Stimulated activated naive CD8-positive, alpha-beta T cell treated with anti-CD3 and anti-CD28 coated beads, Interleukin-15, amount 100 ng/mL, for 72 hours (primary cell): ENCODE data around the gene ESRRA.

Source experiments
- ATAC-seq: fragments of 150-1000 bp; cut with Tn5 transposase; 2 replicates; pipeline ENCODE4 v1.10.0; 2021; ENCODE audit warnings: mild to moderate bottlenecking, moderate library complexity
- DNase-seq, 2 donors: peaks; one replicate each; pipeline ENCODE4 v3.0.0; 2021 to 2022
- H3K27ac Mint-ChIP-seq, 2 donors: one replicate each; pipeline ENCODE4 v1.8.0; 2022; ENCODE audit warnings: mild to moderate bottlenecking in 2 of 2, mixed read lengths in 2 of 2, moderate library complexity in 2 of 2
- H3K27me3 Mint-ChIP-seq: one replicate; pipeline ENCODE4 v1.8.0; 2022; ENCODE audit warnings: mixed read lengths
- H3K4me1 Mint-ChIP-seq: one replicate; pipeline ENCODE4 v1.8.0; 2022; ENCODE audit warnings: mild to moderate bottlenecking, mixed read lengths
- H3K4me3 Mint-ChIP-seq, 2 donors: one replicate each; pipeline ENCODE4 v1.8.0; 2022; ENCODE audit warnings: mild to moderate bottlenecking in 2 of 2, mixed read lengths in 2 of 2, moderate library complexity in 1 of 2
- H3K9me3 Mint-ChIP-seq, 2 donors: one replicate each; pipeline ENCODE4 v1.8.0; 2022; ENCODE audit warnings: mixed read lengths in 2 of 2

Gene ESRRA

GRCh38 chr11:64284962-64285884 lies 20.1 kb upstream of the ESRRA start, which contains the start of gene GPR137:
TSS of gene GPR137 (plus strand) at chr11:64285848. CDS start at chr11:64286525, 677 bp downstream.
- DNase-seq: peak; percentile 91 to 97
- Mint-ChIP-seq H3K27ac (peak within 1 kb of the TSS; percentile 95 to 98), H3K4me3 (peak within 1 kb of the TSS; percentile 77 to 97), H3K4me1 (peaks cover 36% of the 10 kb centered on the region), H3K27me3 (peaks cover 2% of the 10 kb centered on the region), H3K9me3 (no peaks in the 10 kb centered on the region)
- peak; percentile 75 for ATAC-seq

DNA sequence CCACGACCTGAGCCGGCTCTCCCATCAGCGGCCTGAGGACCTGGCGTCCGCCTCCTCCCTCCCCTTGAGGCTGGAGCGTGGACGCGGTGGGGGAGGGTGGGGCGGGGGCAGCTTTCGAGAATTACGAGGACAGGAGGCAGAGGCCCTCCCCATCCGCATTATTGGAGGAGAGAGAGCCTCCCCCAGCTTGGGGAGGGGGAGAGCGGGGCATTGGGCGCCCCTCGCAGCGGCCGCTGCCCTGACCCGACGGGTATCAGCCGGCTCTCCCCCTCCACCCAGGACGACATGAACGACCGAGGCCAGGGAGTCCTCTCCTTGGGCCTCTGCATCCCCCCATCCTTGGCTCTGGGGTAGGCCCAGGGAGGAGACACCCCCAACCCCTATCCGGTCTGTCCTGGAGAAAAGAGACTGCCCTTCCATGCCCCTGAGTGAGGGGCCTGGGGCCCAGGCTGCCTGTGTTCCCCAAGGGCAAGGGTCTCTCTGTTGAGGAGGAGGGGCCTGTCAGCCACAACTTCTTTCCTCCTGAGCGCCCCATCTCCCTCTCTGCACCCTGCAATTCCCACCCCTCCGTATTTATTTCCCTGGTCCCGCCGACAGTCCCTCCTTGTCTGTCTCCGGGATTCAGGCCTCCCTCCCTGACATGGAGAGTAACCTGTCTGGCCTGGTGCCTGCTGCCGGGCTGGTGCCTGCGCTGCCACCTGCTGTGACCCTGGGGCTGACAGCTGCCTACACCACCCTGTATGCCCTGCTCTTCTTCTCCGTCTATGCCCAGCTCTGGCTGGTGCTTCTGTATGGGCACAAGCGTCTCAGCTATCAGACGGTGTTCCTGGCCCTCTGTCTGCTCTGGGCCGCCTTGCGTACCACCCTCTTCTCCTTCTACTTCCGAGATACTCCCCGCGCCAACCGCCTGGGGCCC lies 19.2 kb upstream of the ESRRA start:
- H3K27me3 Mint-ChIP-seq: peaks cover 11% of the 10 kb centered on the region
- ATAC-seq (no peak), DNase-seq (no peak)
- no peaks in the 10 kb centered on the region for H3K9me3 Mint-ChIP-seq
- H3K4me3 Mint-ChIP-seq: peak overlapping the region; percentile 77 to 97
- peak overlapping the region in 1 of 2 donors; percentile 66 for H3K27ac Mint-ChIP-seq
- H3K4me1 Mint-ChIP-seq: peaks cover 43% of the 10 kb centered on the region

- peaks cover 43% of the 10 kb centered on the region for H3K4me1 Mint-ChIP-seq
- H3K27ac Mint-ChIP-seq: peak overlapping the region in 1 of 2 donors; percentile 66
- DNase-seq: no peak
- H3K27me3 Mint-ChIP-seq: peaks cover 13% of the 10 kb centered on the region
- ATAC-seq: no peak
- H3K9me3 Mint-ChIP-seq: no peaks in the 10 kb centered on the region
- H3K4me3 Mint-ChIP-seq: peak overlapping the region; percentile 77 to 97
Observed at GRCh38 chr11:64286801-64287159, 18.5 kb upstream of the ESRRA start.

DNA sequence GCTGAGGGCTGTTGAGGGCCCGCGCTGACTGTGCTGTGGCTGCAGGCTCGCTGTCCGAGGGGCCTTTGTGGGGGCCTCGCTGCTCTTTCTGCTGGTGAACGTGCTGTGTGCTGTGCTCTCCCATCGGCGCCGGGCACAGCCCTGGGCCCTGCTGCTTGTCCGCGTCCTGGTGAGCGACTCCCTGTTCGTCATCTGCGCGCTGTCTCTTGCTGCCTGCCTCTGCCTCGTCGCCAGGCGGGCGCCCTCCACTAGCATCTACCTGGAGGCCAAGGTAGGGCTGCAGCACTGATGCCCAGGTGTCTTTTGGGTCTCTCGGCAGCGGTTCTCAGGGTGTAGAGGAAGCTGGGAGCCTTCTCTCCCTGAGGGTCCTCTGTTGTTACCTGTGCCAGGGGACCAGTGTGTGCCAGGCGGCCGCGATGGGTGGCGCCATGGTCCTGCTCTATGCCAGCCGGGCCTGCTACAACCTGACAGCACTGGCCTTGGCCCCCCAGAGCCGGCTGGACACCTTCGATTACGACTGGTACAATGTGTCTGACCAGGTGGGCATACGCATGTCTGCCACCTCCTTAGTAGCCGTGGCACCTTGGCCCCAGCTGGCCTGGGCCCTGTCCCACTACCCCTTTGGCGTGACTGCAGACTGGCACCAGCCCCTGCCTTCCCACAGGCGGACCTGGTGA lies 17.5 kb upstream of the ESRRA start:
- DNase-seq (no peak), ATAC-seq (no peak)
- peak overlapping the region in 1 of 2 donors; percentile 24 for H3K4me3 Mint-ChIP-seq
- no peaks in the 10 kb centered on the region for H3K9me3 Mint-ChIP-seq
- peak overlapping the region in 1 of 2 donors; percentile 10 for H3K27ac Mint-ChIP-seq
- H3K27me3 Mint-ChIP-seq: peaks cover 19% of the 10 kb centered on the region
- H3K4me1 Mint-ChIP-seq: peaks cover 47% of the 10 kb centered on the region

GRCh38 chr11:64288353-64288750 lies 17.0 kb upstream of the ESRRA start:
- Mint-ChIP-seq H3K27ac (peak overlapping the region in 1 of 2 donors; percentile 10), H3K27me3 (peaks cover 25% of the 10 kb centered on the region), H3K4me3 (no peak overlapping the region), H3K9me3 (no peaks in the 10 kb centered on the region), H3K4me1 (peaks cover 45% of the 10 kb centered on the region)
- ATAC-seq: no peak
- no peak for DNase-seq

- no peak for ATAC-seq
- no peak for DNase-seq
- Mint-ChIP-seq H3K4me1 (peaks cover 38% of the 10 kb centered on the region), H3K4me3 (no peak overlapping the region), H3K9me3 (no peaks in the 10 kb centered on the region), H3K27ac (no peak overlapping the region), H3K27me3 (peaks cover 32% of the 10 kb centered on the region)
Observed at GRCh38 chr11:64289002-64289564, 16.2 kb upstream of the ESRRA start.

GRCh38 chr11:64290352-64291261 lies 14.7 kb upstream of the ESRRA start:
- Mint-ChIP-seq H3K27ac (no peak overlapping the region), H3K9me3 (no peaks in the 10 kb centered on the region), H3K27me3 (peaks cover 47% of the 10 kb centered on the region), H3K4me3 (peak overlapping the region; percentile 61 to 64), H3K4me1 (peaks cover 34% of the 10 kb centered on the region)
- ATAC-seq: no peak
- no peak for DNase-seq

DNA sequence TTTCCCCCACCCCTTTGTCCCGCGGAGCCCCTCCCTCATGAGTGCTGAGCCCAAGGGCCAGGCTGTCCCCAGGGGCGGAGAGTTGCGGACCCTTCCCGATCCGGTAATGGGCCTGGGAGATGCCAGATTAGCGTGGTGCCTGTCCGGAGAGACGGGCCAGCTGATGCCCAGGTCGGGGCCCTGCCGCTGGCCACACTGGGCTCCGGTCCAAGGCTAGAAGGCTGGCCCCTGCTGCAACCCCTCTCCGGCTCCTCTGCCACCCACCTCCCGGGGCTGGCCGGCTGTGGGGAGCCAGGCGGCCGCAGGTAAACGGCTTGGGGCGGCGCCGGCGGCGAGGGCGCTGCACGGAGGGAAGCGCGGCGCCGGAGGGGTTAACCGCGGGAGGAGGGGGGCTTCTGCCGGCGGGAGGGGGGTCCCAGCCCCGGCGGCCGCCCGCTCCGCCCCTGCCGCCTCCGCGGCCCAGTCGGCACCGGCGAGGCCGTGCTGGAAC lies 14.0 kb upstream of the ESRRA start, which contains the start of gene KCNK4:
TSS of gene KCNK4 (plus strand) at position 41 of the 490 bp plus-strand sequence. CDS start 1,717 bp downstream, outside the sequence.
- DNase-seq (no peak), ATAC-seq (peak; percentile 13)
- no peaks in the 10 kb centered on the region for H3K9me3 Mint-ChIP-seq
- peaks cover 54% of the 10 kb centered on the region for H3K27me3 Mint-ChIP-seq
- H3K4me3 Mint-ChIP-seq: peak within 1 kb of the TSS; percentile 61 to 64
- H3K27ac Mint-ChIP-seq: no peak within 1 kb of the TSS
- H3K4me1 Mint-ChIP-seq: peaks cover 31% of the 10 kb centered on the region

DNA sequence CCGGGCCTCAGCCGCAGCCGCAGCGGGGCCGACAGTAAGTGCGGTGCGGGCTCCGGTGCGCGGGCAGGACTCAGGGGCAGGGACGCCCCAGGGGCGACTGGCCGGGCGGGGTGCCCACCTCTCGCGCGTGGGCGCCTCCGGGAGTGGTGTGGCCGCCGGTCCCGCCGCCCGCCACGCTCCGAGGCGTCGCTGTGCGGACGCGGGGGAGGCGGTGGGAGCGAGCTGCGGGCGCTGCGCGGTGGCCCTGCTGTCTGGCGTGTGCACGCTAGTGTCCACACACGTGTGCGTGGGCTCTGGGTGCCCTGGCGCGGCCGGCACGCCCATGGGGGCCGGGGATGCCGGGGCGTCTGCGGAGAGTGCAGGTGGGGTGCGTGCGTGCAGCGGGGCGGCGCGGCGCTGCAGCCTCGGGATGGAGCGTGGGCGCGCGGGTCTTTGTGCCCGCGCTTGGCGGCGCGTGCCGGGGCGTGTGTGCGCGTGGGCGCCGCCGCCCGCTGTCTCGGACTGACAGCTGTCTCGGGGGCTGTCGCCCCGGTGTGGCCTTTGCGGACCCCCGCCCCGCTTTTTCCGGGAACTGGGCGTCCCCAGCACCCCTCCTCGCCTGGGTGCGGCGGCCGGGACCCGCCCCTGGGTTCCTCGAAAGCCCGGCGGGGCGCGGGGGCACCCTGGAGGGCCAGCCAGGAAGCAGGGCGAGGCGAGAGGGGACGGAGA lies 13.4 kb upstream of the ESRRA start:
- ATAC-seq: peak; percentile 52
- Mint-ChIP-seq H3K27me3 (peaks cover 60% of the 10 kb centered on the region), H3K9me3 (no peaks in the 10 kb centered on the region), H3K4me1 (peaks cover 25% of the 10 kb centered on the region), H3K27ac (no peak overlapping the region), H3K4me3 (peak overlapping the region; percentile 46 to 77)
- DNase-seq: no peak

DNA sequence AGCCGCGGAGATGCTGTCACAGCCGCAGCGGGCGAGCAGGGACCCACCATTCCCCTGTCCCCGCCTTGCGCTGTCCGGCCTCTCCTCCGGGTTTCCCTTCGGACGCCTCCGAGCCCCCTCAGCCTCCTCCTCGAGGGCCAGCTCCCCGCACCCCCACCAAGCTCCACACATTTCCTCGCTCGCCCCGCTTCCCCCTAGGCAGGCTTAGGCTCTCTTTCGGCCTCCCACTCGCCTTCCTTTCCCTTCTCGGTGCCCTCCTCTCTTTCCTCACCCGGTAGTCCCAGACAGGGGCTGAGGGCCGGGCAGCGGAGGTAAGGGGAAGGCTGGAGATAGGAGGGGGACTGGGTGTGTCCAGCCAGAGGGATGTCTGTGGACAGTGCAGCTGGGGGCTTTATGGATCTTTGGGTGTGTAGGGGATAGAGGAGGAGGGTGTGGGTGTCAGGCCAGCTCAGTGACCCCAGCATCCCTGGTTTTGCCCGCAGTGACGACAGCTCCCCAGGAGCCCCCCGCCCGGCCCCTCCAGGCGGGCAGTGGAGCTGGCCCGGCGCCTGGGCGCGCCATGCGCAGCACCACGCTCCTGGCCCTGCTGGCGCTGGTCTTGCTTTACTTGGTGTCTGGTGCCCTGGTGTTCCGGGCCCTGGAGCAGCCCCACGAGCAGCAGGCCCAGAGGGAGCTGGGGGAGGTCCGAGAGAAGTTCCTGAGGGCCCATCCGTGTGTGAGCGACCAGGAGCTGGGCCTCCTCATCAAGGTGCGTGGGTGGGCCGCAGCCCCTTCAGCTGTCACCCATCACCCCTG lies 12.7 kb upstream of the ESRRA start:
- no peak for DNase-seq
- peaks cover 68% of the 10 kb centered on the region for H3K27me3 Mint-ChIP-seq
- no peak for ATAC-seq
- H3K4me1 Mint-ChIP-seq: peaks cover 26% of the 10 kb centered on the region
- no peaks in the 10 kb centered on the region for H3K9me3 Mint-ChIP-seq
- peak overlapping the region; percentile 46 to 77 for H3K4me3 Mint-ChIP-seq
- peak overlapping the region in 1 of 2 donors; percentile 14 for H3K27ac Mint-ChIP-seq

GRCh38 chr11:64294774-64295173 lies 10.6 kb upstream of the ESRRA start:
- no peak overlapping the region for H3K27ac Mint-ChIP-seq
- ATAC-seq (no peak), DNase-seq (no peak)
- no peak overlapping the region for H3K4me3 Mint-ChIP-seq
- H3K9me3 Mint-ChIP-seq: no peaks in the 10 kb centered on the region
- H3K27me3 Mint-ChIP-seq: peaks cover 89% of the 10 kb centered on the region
- H3K4me1 Mint-ChIP-seq: peaks cover 41% of the 10 kb centered on the region

DNA sequence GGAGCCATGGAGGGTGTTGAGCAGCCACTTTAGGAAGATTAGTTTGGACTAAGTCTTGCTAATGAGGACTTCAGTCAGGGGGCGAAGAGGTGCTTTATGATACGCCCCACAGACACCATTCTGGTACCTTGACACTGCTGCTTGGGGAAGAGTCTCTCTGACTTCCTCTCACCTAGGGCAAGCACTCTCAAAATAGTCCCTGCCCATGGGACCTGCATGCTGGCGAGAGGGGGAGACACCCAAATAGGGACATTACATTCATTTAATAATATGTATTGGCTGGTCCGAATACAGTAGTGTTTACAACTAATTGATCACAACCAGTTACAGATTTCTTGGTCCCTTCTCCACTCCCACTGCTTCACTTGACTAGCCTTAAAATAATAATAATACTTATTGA lies 9.6 kb upstream of the ESRRA start:
- Mint-ChIP-seq H3K27me3 (peaks cover 92% of the 10 kb centered on the region), H3K4me3 (no peak overlapping the region), H3K27ac (no peak overlapping the region), H3K4me1 (peaks cover 48% of the 10 kb centered on the region), H3K9me3 (no peaks in the 10 kb centered on the region)
- no peak for ATAC-seq
- no peak for DNase-seq

GRCh38 chr11:64296236-64296635 lies 9.1 kb upstream of the ESRRA start:
- Mint-ChIP-seq H3K27ac (no peak overlapping the region), H3K4me3 (no peak overlapping the region), H3K9me3 (no peaks in the 10 kb centered on the region), H3K27me3 (peaks cover 92% of the 10 kb centered on the region), H3K4me1 (peaks cover 47% of the 10 kb centered on the region)
- no peak for ATAC-seq
- no peak for DNase-seq
